Measurements from ENCODE around the gene NRDE2.

The NRDE2 gene

GRCh38 chr14:90295870-90296516, 35.7 kb downstream of the NRDE2 start:
- no peak for FAIRE-seq

- FAIRE-seq: no peak
Observed at GRCh38 chr14:90294872-90295271, 36.9 kb downstream of the NRDE2 start.

GRCh38 chr14:90293766-90294730, 37.7 kb downstream of the NRDE2 start:
- FAIRE-seq: no peak

- no peak for FAIRE-seq
Observed at GRCh38 chr14:90291699-90292098, 40.0 kb downstream of the NRDE2 start.

- no peak for FAIRE-seq
Observed at GRCh38 chr14:90290337-90291011, 41.3 kb downstream of the NRDE2 start.

- no peak for FAIRE-seq
Observed at GRCh38 chr14:90288651-90289355, 42.9 kb downstream of the NRDE2 start.

GRCh38 chr14:90287791-90288190, 44.0 kb downstream of the NRDE2 start:
- no peak for FAIRE-seq

GRCh38 chr14:90281756-90282155, 50.0 kb downstream of the NRDE2 start:
- FAIRE-seq: no peak

- FAIRE-seq: no peak
Observed at GRCh38 chr14:90281261-90281660, 50.5 kb downstream of the NRDE2 start.

GRCh38 chr14:90280096-90280495, 51.6 kb downstream of the NRDE2 start:
- no peak for FAIRE-seq

- no peak for FAIRE-seq
Observed at GRCh38 chr14:90278199-90279175, 53.3 kb downstream of the NRDE2 start.

GRCh38 chr14:90277581-90278198, 54.1 kb downstream of the NRDE2 start:
- FAIRE-seq: no peak

- FAIRE-seq: no peak
Observed at GRCh38 chr14:90276646-90277367, 54.9 kb downstream of the NRDE2 start.

GRCh38 chr14:90275820-90276219, 55.9 kb downstream of the NRDE2 start:
- no peak for FAIRE-seq

- FAIRE-seq: no peak
Observed at GRCh38 chr14:90275458-90275814, 56.3 kb downstream of the NRDE2 start.

GRCh38 chr14:90274808-90275457, 56.8 kb downstream of the NRDE2 start:
- FAIRE-seq: no peak

- no peak for FAIRE-seq
Observed at GRCh38 chr14:90274019-90274418, 57.7 kb downstream of the NRDE2 start.

GRCh38 chr14:90273532-90273931, 58.2 kb downstream of the NRDE2 start:
- FAIRE-seq: no peak

GRCh38 chr14:90272523-90272922, 59.2 kb downstream of the NRDE2 start:
- no peak for FAIRE-seq

GRCh38 chr14:90268420-90268819, 63.3 kb downstream of the NRDE2 start:
- no peak for FAIRE-seq

All from A204.1 (cell line).